ENCODE results near the gene ZNF775. TPM values are rescaled to one million over a fixed set of nuclear protein-coding genes. Genes with fewer than 3 reads are reported as not detected.

ZNF775 gene
- total and polyA plus RNA-seq, 2 of the 13 experiments (the other 11 are each of a cell fraction or from before 2014, with no cell fraction given) = 3.1 to 3.2 TPM

- TF ChIP-seq SUZ12 (IDR thresholded peaks at IDR 0.05; ENCODE audit: low read depth, low read length) (no peak), SIX1 (CRISPR knock-in tag; IDR thresholded peaks at IDR 0.05; ENCODE audit: borderline replicate concordance) (no peak), KDM3A (CRISPR knock-in tag; IDR thresholded peaks at IDR 0.05; ENCODE audit: low read depth) (peak; percentile 13; the same call in 1 of the 2 replicates), HBP1 (CRISPR knock-in tag; IDR thresholded peaks at IDR 0.05; ENCODE audit: low read depth) (no peak), HIVEP1 (CRISPR knock-in tag; IDR thresholded peaks at IDR 0.05) (peak; percentile 79), ZNF605 (CRISPR knock-in tag; IDR thresholded peaks at IDR 0.05) (peak; percentile 87), ZNF331 (CRISPR knock-in tag; IDR thresholded peaks at IDR 0.05) (no peak), ZNF788 (CRISPR knock-in tag; IDR thresholded peaks at IDR 0.05; ENCODE audit: borderline replicate concordance) (no peak; the same call in 1 of the 2 replicates), NCOA2 (CRISPR knock-in tag; IDR thresholded peaks at IDR 0.05) (no peak), KDM2A (CRISPR knock-in tag; IDR thresholded peaks at IDR 0.05; ENCODE audit: borderline replicate concordance, low read depth) (0 out of 2 replicates have a peak, but pooled peaks have one; percentile 11), ZNF382 (CRISPR knock-in tag; IDR thresholded peaks at IDR 0.05; ENCODE audit: borderline replicate concordance) (no peak), IRF2 (CRISPR knock-in tag; IDR thresholded peaks at IDR 0.05) (0 out of 2 replicates have a peak, but pooled peaks have one; percentile 28), TRIM22 (IDR thresholded peaks at IDR 0.05) (no peak), ZNF280B (CRISPR knock-in tag; IDR thresholded peaks at IDR 0.05; ENCODE audit: borderline replicate concordance) (no peak), ZSCAN20 (CRISPR knock-in tag; IDR thresholded peaks at IDR 0.05; ENCODE audit: borderline replicate concordance) (no peak), ZFP62 (CRISPR knock-in tag; IDR thresholded peaks at IDR 0.05) (no peak), ETS1 (CRISPR knock-in tag; IDR thresholded peaks at IDR 0.05) (no peak), ZNF749 (CRISPR knock-in tag; IDR thresholded peaks at IDR 0.05; ENCODE audit: borderline replicate concordance) (no peak), MNT (IDR thresholded peaks at IDR 0.05) (no peak), PHF8 (CRISPR knock-in tag; IDR thresholded peaks at IDR 0.05) (no peak; the same call in 1 of the 2 replicates), THAP11 (CRISPR knock-in tag; IDR thresholded peaks at IDR 0.05) (no peak)
These were observed 10.0 kb upstream of the ZNF775 start (continued) for GRCh38 chr7:150368884-150369747.
